ENCODE results near the gene CD247. TPM values are rescaled to one million over a fixed set of nuclear protein-coding genes. Genes with fewer than 3 reads are reported as not detected.

The CD247 gene
- total and polyA plus RNA-seq, 9 of the 15 experiments (the other 6 are each of a cell fraction or from before 2014, with no cell fraction given), result 0.08 to 0.42 (median 0.28) TPM; not detected in 5

DNA sequence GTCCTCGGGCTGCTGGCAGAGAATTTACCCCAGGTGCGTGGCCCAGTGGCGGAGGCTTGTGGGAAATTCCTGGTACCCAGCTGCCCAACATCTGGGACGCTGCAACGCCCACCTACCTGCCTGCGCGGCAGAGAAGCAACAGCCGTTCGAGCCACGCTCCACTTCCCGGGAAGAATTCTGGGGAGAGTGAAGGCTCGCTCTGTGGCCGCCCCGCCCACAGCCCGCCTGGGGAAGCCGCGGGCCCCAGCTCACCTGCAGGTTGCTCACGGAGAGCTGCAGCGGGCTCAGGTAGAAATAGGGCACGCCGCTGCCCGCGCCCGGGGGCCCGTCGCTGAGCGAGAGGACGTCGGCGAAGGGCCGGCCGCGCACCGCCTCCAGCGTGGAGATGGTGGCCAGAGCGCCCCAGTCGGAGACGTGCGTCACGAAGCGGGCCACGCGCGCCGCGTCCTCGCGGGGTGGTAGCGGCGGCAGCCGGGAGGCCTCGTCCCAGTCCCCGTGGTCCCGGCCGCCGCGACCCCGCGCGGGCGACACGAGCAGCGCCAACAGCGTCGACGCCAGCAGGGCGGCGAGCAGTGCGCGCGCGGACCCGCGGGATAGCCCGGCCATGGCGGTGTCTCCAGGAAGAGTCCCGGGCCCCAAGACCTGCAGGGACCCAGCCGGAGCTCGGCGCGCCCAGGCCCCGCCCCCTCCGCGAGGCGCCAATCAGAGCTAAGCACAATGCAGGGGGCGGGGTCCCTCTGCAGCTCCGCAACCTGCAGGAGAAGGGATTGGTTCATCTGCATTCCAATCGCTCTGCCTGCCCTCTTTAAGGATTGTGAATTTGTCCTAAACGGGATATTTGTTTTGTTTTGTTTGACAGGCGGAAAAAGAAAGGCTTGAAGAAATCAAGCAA is 35.1 kb upstream of the CD247 start, which contains the start of gene CREG1 (continued):
- TF ChIP-seq, protein P1, sequence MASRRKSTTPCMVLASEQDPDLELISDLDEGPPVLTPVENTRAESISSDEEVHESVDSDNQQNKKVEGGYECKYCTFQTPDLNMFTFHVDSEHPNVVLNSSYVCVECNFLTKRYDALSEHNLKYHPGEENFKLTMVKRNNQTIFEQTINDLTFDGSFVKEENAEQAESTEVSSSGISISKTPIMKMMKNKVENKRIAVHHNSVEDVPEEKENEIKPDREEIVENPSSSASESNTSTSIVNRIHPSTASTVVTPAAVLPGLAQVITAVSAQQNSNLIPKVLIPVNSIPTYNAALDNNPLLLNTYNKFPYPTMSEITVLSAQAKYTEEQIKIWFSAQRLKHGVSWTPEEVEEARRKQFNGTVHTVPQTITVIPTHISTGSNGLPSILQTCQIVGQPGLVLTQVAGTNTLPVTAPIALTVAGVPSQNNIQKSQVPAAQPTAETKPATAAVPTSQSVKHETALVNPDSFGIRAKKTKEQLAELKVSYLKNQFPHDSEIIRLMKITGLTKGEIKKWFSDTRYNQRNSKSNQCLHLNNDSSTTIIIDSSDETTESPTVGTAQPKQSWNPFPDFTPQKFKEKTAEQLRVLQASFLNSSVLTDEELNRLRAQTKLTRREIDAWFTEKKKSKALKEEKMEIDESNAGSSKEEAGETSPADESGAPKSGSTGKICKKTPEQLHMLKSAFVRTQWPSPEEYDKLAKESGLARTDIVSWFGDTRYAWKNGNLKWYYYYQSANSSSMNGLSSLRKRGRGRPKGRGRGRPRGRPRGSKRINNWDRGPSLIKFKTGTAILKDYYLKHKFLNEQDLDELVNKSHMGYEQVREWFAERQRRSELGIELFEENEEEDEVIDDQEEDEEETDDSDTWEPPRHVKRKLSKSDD (conservative IDR thresholded peaks at IDR 0.05; ENCODE audit: low read length), result 0 out of 2 replicates have a peak, but pooled peaks have one; percentile 56
- TF ChIP-seq, protein P2, sequence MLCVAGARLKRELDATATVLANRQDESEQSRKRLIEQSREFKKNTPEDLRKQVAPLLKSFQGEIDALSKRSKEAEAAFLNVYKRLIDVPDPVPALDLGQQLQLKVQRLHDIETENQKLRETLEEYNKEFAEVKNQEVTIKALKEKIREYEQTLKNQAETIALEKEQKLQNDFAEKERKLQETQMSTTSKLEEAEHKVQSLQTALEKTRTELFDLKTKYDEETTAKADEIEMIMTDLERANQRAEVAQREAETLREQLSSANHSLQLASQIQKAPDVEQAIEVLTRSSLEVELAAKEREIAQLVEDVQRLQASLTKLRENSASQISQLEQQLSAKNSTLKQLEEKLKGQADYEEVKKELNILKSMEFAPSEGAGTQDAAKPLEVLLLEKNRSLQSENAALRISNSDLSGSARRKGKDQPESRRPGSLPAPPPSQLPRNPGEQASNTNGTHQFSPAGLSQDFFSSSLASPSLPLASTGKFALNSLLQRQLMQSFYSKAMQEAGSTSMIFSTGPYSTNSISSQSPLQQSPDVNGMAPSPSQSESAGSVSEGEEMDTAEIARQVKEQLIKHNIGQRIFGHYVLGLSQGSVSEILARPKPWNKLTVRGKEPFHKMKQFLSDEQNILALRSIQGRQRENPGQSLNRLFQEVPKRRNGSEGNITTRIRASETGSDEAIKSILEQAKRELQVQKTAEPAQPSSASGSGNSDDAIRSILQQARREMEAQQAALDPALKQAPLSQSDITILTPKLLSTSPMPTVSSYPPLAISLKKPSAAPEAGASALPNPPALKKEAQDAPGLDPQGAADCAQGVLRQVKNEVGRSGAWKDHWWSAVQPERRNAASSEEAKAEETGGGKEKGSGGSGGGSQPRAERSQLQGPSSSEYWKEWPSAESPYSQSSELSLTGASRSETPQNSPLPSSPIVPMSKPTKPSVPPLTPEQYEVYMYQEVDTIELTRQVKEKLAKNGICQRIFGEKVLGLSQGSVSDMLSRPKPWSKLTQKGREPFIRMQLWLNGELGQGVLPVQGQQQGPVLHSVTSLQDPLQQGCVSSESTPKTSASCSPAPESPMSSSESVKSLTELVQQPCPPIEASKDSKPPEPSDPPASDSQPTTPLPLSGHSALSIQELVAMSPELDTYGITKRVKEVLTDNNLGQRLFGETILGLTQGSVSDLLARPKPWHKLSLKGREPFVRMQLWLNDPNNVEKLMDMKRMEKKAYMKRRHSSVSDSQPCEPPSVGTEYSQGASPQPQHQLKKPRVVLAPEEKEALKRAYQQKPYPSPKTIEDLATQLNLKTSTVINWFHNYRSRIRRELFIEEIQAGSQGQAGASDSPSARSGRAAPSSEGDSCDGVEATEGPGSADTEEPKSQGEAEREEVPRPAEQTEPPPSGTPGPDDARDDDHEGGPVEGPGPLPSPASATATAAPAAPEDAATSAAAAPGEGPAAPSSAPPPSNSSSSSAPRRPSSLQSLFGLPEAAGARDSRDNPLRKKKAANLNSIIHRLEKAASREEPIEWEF (CRISPR knock-in tag; IDR thresholded peaks at IDR 0.05), result no peak
- 0 out of 4 replicates have a peak, but pooled peaks of 1 of the 2 experiments have one; percentile 44 for TF ChIP-seq SRF (CRISPR knock-in tag; IDR thresholded peaks at IDR 0.05)
- no peak for TF ChIP-seq ZNF586 (CRISPR knock-in tag; conservative IDR thresholded peaks at IDR 0.05)
- TF ChIP-seq CHD4 (IDR thresholded peaks at IDR 0.05; ENCODE audit: insufficient read depth, insufficient replicate concordance, low read depth, low read length, poor library complexity, severe bottlenecking), result no peak
- peak; percentile 91 for TF ChIP-seq GTF2F1 (IDR thresholded peaks at IDR 0.05; ENCODE audit: low read depth, low read length)
- TF ChIP-seq, protein P3, sequence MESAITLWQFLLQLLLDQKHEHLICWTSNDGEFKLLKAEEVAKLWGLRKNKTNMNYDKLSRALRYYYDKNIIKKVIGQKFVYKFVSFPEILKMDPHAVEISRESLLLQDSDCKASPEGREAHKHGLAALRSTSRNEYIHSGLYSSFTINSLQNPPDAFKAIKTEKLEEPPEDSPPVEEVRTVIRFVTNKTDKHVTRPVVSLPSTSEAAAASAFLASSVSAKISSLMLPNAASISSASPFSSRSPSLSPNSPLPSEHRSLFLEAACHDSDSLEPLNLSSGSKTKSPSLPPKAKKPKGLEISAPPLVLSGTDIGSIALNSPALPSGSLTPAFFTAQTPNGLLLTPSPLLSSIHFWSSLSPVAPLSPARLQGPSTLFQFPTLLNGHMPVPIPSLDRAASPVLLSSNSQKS (CRISPR knock-in tag; IDR thresholded peaks at IDR 0.05), result no peak
- TF ChIP-seq SRSF3 (IDR thresholded peaks at IDR 0.05; ENCODE audit: insufficient read depth, low read length), result no peak
- no peak for TF ChIP-seq PRPF4 (IDR thresholded peaks at IDR 0.05; ENCODE audit: insufficient read depth, low read depth, low read length, poor library complexity, severe bottlenecking)
- TF ChIP-seq E2F3 (CRISPR knock-in tag; IDR thresholded peaks at IDR 0.05), result 0 out of 2 replicates have a peak, but pooled peaks have one; percentile 54
- no peak for TF ChIP-seq ZNF217 (CRISPR knock-in tag; IDR thresholded peaks at IDR 0.05)
- no peak for TF ChIP-seq KAT7 (CRISPR knock-in tag; IDR thresholded peaks at IDR 0.05; ENCODE audit: borderline replicate concordance)
- TF ChIP-seq DNMT1 (IDR thresholded peaks at IDR 0.05), result no peak
- TF ChIP-seq KDM1A (IDR thresholded peaks at IDR 0.05), result no peak; a peak in 1 of 4 replicates
- TF ChIP-seq, protein P4, sequence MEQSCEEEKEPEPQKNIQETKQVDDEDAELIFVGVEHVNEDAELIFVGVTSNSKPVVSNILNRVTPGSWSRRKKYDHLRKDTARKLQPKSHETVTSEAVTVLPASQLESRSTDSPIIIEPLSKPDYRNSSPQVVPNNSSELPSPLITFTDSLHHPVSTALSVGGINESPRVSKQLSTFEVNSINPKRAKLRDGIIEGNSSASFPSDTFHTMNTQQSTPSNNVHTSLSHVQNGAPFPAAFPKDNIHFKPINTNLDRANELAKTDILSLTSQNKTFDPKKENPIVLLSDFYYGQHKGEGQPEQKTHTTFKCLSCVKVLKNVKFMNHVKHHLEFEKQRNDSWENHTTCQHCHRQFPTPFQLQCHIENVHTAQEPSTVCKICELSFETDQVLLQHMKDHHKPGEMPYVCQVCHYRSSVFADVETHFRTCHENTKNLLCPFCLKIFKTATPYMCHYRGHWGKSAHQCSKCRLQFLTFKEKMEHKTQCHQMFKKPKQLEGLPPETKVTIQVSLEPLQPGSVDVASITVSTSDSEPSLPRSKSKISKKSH (CRISPR knock-in tag; IDR thresholded peaks at IDR 0.05), result no peak
- TF ChIP-seq NCOA6 (IDR thresholded peaks at IDR 0.05), result no peak
